ENCODE measurements around the gene ZBTB39. TPM values are rescaled to one million over a fixed set of nuclear protein-coding genes. Genes with fewer than 3 reads are reported as not detected.

Gene ZBTB39
- total RNA-seq, 1 donor from 2014 or later: 6.4 TPM

GRCh38 chr12:57040211-57040610, 33.9 kb upstream of the ZBTB39 start:
- TF ChIP-seq CTCF (IDR thresholded peaks at IDR 0.05): no peak
- Mint-ChIP-seq H3K4me3 (ENCODE audit: unreplicated experiment) (no peak overlapping the region), H3K4me1 (ENCODE audit: unreplicated experiment) (no peaks in the 10 kb centered on the region), H3K27ac (ENCODE audit: unreplicated experiment) (no peak overlapping the region), H3K27me3 (ENCODE audit: unreplicated experiment) (peaks cover 59% of the 10 kb centered on the region), H3K9me3 (ENCODE audit: unreplicated experiment) (no peaks in the 10 kb centered on the region), H3K36me3 (ENCODE audit: unreplicated experiment) (no peaks in the 10 kb centered on the region)
- no peak for DNase-seq (ENCODE audit: extremely low spot score, unreplicated experiment)

- Mint-ChIP-seq H3K27ac (ENCODE audit: unreplicated experiment) (no peak overlapping the region), H3K4me1 (ENCODE audit: unreplicated experiment) (no peaks in the 10 kb centered on the region), H3K36me3 (ENCODE audit: unreplicated experiment) (no peaks in the 10 kb centered on the region), H3K4me3 (ENCODE audit: unreplicated experiment) (no peak overlapping the region), H3K9me3 (ENCODE audit: unreplicated experiment) (no peaks in the 10 kb centered on the region), H3K27me3 (ENCODE audit: unreplicated experiment) (peaks cover 59% of the 10 kb centered on the region)
- no peak for TF ChIP-seq CTCF (IDR thresholded peaks at IDR 0.05)
- DNase-seq (ENCODE audit: extremely low spot score, unreplicated experiment): no peak
Observed at GRCh38 chr12:57039016-57039798, 32.9 kb upstream of the ZBTB39 start.

DNA sequence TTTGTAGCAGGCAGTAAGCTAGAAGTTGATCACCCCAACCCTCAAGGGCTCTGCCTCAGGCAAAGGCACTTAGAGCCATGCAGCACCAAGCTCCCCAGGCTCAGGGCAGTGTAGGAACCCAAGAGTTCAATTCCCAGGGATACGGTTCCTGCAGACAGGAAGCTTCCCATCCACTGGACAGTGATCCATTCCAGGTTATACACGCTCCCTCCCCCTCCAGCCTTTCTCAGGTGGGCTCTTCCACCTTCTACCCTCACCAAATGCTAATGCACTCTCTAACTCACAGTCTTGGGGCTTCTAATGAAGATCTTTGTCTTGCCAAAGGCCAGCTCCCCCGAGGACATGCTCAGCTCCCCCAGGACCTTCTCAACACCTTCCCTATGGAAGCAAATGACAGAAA, 30.9 kb upstream of the ZBTB39 start:
- no peaks in the 10 kb centered on the region for H3K9me3 Mint-ChIP-seq (ENCODE audit: unreplicated experiment)
- peaks cover 54% of the 10 kb centered on the region for H3K27me3 Mint-ChIP-seq (ENCODE audit: unreplicated experiment)
- H3K4me3 Mint-ChIP-seq (ENCODE audit: unreplicated experiment): no peak overlapping the region
- H3K36me3 Mint-ChIP-seq (ENCODE audit: unreplicated experiment): no peaks in the 10 kb centered on the region
- no peak overlapping the region for H3K27ac Mint-ChIP-seq (ENCODE audit: unreplicated experiment)
- no peak for TF ChIP-seq CTCF (IDR thresholded peaks at IDR 0.05)
- DNase-seq (ENCODE audit: extremely low spot score, unreplicated experiment): no peak
- no peaks in the 10 kb centered on the region for H3K4me1 Mint-ChIP-seq (ENCODE audit: unreplicated experiment)

DNA sequence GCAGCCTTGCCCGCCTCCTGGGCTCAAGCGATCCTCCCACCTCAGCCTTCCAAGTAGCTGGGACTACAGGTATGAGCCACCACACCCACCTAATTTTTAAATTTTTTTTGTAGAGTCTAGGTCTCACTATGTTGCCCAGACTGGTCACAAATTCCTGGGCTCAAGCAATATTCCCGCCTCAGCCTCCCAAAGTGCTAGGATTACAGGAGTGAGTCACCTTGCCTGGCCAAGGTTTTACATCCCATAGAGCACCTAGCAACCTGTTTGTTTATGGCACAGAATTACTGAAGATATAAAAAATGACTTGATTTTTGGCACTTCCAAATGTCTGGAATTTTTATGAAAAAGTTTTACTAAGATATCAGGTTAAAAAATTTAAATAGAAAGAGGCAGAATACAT, 27.1 kb upstream of the ZBTB39 start:
- H3K4me1 Mint-ChIP-seq (ENCODE audit: unreplicated experiment): no peaks in the 10 kb centered on the region
- H3K9me3 Mint-ChIP-seq (ENCODE audit: unreplicated experiment): no peaks in the 10 kb centered on the region
- TF ChIP-seq CTCF (IDR thresholded peaks at IDR 0.05): no peak
- no peak overlapping the region for H3K4me3 Mint-ChIP-seq (ENCODE audit: unreplicated experiment)
- H3K27ac Mint-ChIP-seq (ENCODE audit: unreplicated experiment): no peak overlapping the region
- DNase-seq (ENCODE audit: extremely low spot score, unreplicated experiment): no peak
- peaks cover 46% of the 10 kb centered on the region for H3K27me3 Mint-ChIP-seq (ENCODE audit: unreplicated experiment)
- no peaks in the 10 kb centered on the region for H3K36me3 Mint-ChIP-seq (ENCODE audit: unreplicated experiment)

- Mint-ChIP-seq H3K4me1 (ENCODE audit: unreplicated experiment) (no peaks in the 10 kb centered on the region), H3K9me3 (ENCODE audit: unreplicated experiment) (no peaks in the 10 kb centered on the region), H3K27me3 (ENCODE audit: unreplicated experiment) (peaks cover 48% of the 10 kb centered on the region), H3K4me3 (ENCODE audit: unreplicated experiment) (no peak overlapping the region), H3K27ac (ENCODE audit: unreplicated experiment) (no peak overlapping the region), H3K36me3 (ENCODE audit: unreplicated experiment) (no peaks in the 10 kb centered on the region)
- DNase-seq (ENCODE audit: extremely low spot score, unreplicated experiment): no peak
- no peak for TF ChIP-seq CTCF (IDR thresholded peaks at IDR 0.05)
Observed at GRCh38 chr12:57031789-57032188, 25.4 kb upstream of the ZBTB39 start.
